Adipose tissue (tissue), 3 donors: Measurements from ENCODE around the gene DAND5. TPM values are rescaled to one million over a fixed set of nuclear protein-coding genes. Genes with fewer than 3 reads are reported as not detected.

Source experiments
- H3K27ac ChIP-seq: one replicate; pipeline ENCODE4 v1.5.1; 2013; ENCODE audit warnings: low read depth, low read length
- WGBS, 3 donors: extraction: QIAGEN DNeasy Blood & Tissue Kit; methylation state at CpG; one replicate each; pipeline ENCODE4 v1.1.7; 2013; 5-methylcytosine and 5-hydroxymethylcytosine counted together
- polyA plus RNA-seq, 3 donors: library from polyadenylated mRNA; stranded (reverse); fragments of 200-250 nt; gene quantifications; one replicate each; pipeline ENCODE4 v1.2.3, GENCODE V29; 2013
- donor health status: healthy with polysubstance abuse.
- donor health status: Bipolar disorder and iron deficiency.
- donor health status: healthy.

The DAND5 gene
- polyA plus RNA-seq, 3 donors: 0.04 to 0.11 (median 0.05) TPM

DNA sequence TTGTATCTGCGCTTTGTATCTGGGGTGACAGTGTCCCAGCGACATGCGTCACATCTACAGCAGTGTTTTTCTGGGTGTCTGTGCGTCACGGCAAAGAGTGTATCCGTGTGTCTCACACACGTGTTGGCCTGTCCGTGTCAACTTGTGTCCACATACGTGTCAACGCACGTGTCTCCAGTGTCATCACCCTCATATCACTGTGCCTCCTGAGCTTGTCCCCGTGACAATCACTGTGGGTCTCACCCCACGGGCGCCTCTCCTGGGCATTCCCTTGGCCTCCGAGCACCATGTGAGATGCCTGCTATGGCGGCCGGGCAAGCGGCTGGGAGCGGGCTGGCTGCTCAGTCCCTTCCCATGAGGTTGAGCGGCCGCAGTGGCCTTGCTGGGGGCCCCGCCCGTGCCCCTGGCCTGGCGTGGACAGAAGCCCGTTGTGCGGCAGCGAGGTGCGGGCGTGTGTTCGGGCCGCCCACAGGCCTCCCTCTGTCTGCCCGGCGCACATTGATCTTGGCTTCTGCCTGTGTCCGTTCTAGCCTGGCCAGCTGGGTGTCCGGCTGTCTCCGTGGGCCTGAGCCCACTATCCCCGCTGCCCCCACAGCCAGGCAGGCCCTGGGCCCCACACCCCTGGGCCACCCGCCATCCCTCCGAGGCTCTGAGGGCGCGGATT, 32.3 kb downstream of the DAND5 start:
- 55 to 82% (median 63%) methylated on average over 38 to 41 of the region's 41 CpGs for WGBS, 3 donors
- peak overlapping the region; percentile 6 for H3K27ac ChIP-seq

DNA sequence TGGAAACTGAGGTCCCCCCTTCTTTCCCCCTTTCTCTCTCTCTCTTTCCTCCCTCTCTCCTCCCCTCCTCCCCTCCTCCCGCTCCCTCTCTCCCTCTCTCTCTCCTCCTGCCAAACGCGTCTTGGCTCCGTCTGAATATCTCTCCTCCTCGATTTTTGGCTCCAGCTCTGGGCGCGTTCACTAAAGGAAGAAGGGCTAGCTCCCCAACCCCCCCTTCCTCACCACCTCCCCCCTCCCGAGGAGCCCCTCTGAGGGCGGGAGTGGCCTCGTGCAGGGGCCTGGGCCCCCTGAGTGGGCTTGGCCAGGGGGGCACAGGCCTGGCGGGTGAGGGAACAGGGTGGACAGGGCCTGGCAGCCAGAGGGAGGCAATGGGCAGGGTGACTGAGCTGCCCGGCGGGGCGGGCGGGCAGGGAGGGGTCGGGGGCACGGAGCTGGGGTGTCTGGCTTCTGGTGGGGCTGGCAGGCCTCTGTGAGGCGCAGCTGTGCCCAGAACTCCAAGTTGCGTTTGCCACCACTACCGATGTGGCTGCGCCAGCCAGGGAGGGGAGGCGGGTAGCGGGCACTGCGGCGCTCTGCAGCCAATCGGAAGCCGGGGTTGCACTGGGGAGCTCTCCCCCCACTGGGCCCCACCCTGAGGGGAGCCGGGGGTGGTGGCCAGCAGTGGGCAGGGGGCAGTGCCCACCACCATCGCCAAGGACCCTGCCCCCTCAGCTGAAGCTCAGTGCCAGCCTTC, 33.0 kb downstream of the DAND5 start:
- no peak overlapping the region for H3K27ac ChIP-seq
- 57 to 70% (median 61%) methylated on average over 24 to 29 of the region's 29 CpGs for WGBS, 3 donors

DNA sequence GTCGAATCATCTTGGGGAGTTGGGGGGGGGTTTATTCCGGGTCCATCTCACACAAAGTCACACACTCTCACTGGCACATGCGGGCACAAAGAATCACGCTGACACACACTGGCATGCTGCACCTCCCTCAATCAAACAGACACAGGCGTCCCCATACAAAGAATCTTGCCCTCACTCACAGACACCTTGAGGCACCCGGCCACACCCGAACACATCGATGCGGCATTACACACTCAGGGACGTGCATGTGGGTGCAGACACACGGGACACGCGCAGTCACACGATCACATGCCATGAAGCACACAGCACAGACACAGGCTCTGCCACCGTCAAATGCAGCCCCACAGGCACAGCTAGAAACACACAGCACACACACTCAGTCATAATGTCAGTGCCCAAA, 33.7 kb downstream of the DAND5 start:
- no peak overlapping the region for H3K27ac ChIP-seq
- whole genome bisulfite sequencing, 3 donors: 75 to 87% (median 77%) methylated on average over 15 of the region's 15 CpGs

DNA sequence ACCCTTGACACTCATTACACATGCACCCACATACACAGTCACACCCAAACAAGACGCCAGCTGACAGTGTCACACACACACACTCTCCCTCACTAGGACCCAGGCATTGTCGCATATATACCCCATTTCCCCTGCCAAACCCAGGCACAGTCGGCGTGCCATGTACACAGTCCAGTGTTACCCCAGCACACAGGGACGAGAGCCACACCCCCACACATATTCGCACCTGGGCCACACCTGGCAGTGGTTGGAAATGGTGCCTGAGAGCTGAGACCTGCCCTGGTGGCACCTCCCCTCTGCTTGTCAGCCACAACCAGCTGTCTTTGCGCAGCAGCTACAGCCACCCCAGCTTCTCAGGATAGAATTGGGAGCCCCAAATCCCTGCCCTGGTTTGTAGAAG, 34.9 kb downstream of the DAND5 start:
- WGBS, 3 donors: 71 to 82% (median 80%) methylated on average over 7 of the region's 7 CpGs
- no peak overlapping the region for H3K27ac ChIP-seq

DNA sequence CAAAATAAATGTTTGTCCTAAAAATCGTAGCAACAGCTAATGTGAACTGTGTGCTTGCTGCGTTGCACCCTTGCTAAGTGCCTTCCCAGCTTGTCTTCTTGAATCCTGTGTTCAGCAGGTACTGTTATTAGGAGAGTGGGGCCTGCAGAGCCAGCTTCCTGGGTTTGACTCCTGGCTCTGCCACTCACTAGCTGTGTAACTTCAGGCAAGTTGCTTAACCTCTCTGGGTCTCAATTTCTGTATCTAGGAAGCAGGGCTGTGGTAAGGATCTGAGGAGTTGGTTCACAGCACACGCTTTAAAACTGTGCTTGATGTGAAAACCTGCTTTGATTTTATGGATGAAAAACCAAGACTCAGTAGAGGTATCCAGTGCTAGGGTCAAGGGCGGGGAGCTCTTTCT, 35.9 kb downstream of the DAND5 start:
- 75 to 91% (median 89%) methylated on average over 4 of the region's 4 CpGs for WGBS, 3 donors
- H3K27ac ChIP-seq: no peak overlapping the region

DNA sequence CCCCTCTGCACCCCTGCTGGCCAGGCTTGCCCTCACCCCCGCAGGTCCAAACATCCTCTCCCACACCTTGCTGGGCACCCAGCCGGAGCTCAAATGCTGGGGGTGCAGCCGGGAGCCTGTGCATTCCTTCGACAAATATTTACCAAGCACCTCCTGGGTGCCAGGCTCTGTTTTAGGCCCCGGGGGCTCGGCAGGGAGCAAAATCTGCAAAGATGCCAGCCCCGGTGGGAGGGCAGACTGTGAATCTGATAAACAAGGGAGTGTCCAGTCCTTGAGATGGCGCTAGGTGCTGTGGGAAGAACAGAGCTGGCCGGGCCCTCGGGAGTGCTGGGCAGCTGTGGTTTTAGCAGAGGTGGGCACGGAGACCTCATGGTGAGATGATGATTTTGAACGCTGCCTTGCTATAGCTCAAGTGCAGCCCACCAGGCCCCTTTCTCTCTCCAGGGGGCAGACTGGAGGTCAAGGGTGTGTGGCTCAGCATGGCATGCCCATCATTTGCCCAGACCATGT, 36.5 kb downstream of the DAND5 start:
- WGBS, 3 donors: 45 to 75% (median 71%) methylated on average over 11 to 12 of the region's 12 CpGs
- H3K27ac ChIP-seq: no peak overlapping the region

DNA sequence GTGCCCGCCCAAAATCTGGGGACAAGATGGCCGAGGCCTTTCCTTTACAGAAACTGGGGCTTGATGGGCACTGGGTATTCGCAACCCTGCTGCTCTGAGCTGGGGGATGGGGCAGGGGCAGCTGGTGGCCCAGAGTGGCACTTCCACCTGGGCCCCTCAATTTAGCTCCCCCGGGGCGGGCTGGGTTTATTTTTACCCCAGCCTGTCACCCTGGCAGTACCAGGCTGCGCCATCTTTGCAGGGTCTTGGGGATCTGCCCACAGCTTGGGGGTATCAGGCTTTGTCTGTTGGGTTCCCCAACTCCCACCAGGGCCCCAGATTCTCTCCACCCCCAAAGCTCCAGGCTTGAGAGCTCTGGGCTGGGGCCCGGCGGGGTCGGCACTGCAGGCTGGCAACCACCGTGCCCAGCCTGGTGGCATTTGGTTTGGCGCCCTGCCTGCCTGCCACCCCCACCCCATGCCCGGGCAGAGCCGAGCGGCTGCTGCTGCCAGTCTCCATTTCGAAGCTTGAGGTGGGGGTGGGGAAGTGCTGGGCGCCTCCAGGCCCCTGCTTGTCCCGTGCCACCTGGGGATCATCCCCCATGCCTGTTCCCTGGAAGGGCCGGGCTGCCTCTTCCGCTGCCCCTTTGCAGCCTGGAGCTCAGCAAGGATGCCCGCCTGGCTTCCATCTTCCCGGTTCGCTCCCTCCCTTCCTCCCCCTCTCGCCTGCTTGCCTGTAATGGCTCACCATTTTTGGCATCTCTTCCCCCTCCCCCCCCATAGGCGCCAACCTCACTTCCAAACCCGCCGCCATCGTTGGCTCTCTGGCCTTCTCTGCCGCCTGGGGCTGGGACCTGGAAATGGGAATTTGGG, 37.3 kb downstream of the DAND5 start:
- WGBS, 3 donors: 70 to 83% (median 70%) methylated on average over 25 to 28 of the region's 28 CpGs

DNA sequence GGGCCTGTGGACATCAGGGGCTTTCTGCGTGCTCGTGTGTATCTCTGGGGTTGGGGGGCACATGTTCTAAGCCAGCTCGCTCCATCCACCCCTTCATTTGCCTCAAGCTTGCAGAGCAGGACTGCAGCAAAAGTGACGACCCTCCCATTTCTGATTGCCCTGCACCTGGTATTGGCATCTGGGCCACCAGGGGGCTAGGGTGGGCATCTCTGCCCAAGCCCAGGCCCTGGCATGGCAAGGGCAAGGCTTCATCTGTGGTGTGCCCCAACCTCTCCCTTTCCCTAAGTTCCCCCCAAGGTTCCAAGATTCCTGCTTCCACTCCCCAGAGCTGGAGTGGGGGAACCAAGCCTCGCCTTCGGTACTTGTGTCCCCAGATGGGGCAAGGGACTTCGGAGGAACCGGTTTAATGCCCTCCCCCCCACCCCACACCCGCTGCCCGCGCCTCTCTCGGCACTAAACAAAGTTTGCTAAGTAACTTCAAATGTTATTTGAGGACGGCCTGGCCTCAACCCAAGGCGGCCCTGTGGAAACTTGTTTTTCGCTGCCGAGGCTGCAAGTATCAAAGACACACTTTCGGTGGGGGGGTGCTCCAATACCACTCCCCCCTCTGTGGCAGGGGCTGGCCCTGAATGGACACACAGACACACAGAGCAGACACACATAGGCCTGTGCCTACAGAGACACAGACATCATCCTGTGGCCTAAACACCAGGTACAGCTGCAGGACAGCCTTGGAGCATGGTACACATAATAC, 38.1 kb downstream of the DAND5 start:
- WGBS, 3 donors: 35 to 64% (median 56%) methylated on average over 17 of the region's 17 CpGs
- no peak overlapping the region for H3K27ac ChIP-seq

More for the DNA sequence above, 37.3 kb downstream of the DAND5 start:
- no peak overlapping the region for H3K27ac ChIP-seq

DNA sequence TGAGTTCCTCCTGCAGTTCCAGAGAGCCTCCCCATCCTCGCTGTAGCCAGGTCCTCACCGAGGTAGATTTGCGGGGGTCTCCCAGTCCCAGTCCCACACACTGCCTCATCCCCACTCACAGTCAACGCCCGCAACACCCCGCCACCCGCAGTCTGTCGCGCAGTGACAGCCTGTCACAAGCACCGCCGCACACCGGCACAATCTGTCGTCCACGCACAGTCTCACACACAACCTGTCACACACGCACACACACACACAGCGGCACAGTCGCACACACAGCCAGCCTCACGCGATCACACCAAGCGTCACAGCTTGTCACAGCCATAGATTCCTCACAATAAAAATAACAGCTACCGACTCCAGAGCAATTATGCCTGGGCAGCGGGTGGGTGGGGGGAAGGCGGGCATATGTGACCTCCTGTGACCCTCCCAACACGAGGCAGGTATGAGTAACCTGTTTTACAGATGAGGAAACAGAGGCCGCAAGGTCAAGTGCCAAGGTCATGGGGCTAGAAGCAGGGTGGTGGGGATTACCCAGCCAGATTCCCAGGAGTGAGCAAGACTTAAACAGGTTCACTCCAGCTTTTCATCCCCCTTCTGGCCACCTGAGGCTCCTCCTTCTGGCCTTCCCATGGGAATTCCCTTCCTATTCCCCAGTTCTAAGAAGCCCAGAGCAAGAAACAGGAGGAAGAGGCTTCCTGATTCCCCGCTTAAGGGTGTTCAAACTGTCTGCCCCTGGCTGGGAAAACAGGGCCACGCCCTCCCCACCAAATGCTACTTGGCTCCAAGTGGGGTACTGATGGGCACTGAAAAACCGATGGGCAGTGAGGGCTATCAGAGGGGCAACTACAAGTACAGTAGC, 39.8 kb downstream of the DAND5 start:
- no peak overlapping the region for H3K27ac ChIP-seq
- 86 to 89% (median 86%) methylated on average over 28 of the region's 28 CpGs for WGBS, 3 donors

DNA sequence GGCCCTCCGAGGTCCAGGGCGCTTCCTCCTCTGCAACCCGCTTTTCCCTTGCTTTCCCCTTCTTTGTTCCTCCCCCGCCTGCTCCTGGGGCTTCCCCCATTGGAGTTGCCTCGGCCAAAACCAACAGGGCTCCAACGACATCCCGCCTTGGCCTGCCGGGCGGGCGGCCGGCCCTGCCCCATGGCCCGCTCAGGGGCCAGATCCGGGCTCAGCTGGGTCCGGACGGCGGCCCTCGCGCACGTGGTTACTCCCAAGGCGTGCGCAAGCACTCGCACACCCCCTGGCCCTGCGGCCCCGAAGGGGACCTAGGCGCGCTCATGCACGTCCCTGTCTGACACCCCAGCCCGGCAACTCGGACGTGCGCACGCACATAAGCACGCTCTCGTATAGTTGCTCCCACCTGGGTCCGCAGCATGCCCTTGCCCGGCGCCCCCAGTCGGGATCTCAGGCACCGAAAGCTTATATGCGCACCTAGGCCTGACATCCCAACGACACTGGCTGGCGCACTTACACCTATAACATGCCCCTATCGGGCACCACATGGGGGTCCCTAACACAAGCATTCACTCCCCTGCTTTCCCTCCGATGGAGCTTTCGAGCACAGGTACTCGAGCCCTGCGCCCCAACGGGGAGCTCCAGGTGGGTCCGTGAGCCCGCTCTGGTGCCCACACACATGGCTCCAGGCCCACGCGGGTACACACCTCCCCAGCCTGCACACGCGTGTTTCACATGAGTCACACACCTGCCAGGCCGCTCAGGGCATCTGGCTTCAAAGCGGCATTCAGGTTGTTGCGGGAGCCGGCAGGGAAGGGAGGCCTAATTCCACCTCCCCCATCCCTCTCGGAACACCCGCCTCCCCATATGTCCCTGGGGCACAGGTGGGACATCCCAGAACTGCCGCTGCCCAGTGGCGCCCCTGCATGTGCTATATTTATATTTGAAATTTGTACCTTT, 40.9 kb downstream of the DAND5 start:
- 43 to 66% (median 57%) methylated on average over 62 of the region's 62 CpGs for WGBS, 3 donors
- no peak overlapping the region for H3K27ac ChIP-seq

DNA sequence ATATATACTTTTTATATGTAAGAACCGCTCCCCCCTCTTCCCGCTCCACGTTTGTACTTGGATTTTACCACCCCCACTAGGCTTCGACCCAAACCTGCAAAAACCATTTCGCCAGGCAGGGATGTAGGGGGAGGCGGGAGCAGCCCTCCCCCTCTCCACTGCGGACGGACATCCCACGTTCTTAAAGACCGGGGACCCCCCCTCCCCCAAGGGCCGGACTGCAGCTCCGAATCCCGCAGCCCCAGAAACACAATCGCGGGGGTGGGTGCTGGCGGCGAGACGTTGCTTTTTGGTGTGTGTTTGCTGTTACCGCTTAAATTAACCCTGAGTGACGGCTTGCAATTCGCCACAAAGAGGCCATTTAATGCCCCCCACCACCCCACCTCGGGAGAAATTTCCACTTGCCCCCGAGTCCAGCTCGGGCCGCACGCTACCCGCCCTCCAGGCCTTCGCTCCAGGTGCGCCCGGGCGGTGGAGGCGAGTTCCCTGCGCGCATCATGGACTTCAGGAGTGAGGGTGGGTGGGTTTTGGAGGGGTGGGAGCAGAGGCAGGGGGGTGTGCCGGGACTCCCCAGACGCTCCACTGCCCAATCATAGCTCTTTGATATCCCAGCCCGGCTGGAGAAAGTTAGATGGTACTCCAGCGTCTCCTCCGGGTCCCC, 41.7 kb downstream of the DAND5 start:
- WGBS, 3 donors: 52 to 63% (median 52%) methylated on average over 39 of the region's 39 CpGs
- H3K27ac ChIP-seq: no peak overlapping the region

DNA sequence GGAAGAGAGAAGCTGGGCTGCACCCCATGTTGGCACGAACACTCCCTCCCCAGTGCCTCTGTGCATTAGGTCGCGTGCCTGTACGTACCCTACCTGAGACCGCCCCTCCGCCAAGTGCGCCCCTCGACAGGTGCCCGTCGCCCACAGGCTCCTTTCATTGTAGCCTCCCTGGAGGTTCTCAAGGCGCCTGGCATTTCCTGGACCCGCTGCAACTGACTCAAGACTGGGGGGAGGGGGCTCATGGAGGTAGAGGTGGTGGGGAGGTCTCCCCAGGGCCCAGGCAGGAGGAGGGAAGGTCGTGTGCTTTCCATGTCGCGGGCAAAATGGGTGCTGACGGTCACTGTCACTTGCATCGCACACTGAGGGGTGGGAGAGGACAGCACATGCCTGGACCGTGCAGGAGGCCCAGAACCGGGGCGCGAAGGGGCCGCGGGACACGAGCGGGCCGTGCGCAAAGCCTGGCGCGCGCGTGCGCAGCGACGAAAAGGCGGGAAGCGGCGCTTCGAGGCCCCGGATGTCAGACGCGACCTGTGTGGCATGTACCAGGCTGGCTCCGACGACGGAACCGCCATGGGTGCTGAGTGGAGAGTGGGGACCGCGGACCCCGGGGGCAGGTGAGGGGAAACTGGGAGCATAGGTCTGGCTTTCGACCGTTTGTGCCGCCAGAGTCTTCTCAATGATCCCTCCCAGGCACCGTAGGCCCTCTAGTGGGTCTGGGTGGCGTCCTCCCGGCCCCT, 42.4 kb downstream of the DAND5 start:
- WGBS, 3 donors: 47 to 56% (median 54%) methylated on average over 42 to 54 of the region's 54 CpGs
- no peak overlapping the region for H3K27ac ChIP-seq

DNA sequence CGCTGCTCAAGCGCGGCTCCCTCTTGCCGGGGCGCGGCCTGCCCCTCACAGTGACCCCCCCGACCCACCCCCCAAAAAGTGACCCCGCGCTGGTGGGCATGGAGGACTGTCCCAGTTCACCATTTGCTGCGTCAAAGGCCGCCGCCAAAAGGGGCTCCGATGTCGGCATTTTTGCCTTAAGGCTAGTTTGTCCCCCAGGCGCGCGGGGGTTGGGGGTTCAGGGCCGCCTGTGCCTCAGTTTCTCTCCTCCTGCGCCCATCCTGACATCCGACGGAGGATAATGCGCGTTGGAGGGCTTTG, 43.0 kb downstream of the DAND5 start:
- H3K27ac ChIP-seq: peak overlapping the region; percentile 28
- 31 to 38% (median 36%) methylated on average over 23 of the region's 23 CpGs for WGBS, 3 donors

DNA sequence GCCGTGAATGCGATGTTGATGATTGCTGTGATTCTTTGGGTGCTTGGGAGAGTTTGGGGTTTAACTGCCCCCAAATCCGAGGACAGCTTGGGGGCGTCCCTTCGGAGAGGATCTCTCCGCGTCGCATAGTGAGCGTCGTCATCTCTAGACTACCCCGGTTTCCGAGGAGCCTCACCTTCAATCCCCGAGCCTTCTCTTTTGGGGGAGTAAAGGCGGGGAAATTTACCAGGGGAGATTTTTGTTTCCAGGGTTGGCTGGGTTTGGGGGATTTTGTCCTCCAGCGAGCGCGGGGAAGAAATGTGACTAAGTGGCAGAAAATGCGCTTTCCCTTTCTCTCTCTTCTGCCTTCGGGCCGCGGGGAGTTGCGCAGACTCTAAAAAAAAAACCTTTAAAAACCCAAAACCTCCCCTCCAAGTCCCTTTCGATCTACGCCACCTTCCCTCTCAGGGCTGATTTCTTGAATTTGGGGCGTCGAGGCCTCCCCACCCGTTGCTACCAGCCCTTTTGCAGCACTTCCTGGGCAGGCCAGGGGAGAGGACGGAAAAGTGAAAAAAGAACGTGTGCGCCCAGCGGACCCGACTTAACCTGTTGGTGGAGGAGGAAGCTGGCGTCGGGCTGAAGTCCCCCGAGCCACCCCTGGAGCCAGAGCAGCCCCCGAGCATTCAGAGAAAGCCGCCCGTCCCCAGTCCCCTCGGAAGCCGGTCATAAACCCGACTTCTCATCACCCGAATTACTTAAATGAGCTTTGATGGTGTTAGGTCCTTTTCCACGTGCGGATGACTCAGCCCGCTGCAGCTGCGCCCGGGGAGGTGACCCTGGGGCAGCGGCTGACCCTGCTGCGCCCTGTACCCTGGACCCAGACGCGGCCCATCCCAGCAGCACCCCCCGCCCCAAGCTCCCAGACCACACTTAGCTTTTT, 43.6 kb downstream of the DAND5 start:
- 12 to 60% (median 17%) methylated on average over 51 to 52 of the region's 52 CpGs for WGBS, 3 donors
- peak overlapping the region; percentile 28 for H3K27ac ChIP-seq
